Retinal pigment epithelial cell (primary cell): ENCODE data around the gene TMEM86B.

Source experiments
- DNase-seq: peaks from one replicate; pipeline ENCODE4 v3.0.0-alpha.2; 2010; ENCODE audit warnings: low read depth
- H3K4me3 ChIP-seq: 2 replicates; pipeline ENCODE4 v1.5.1; 2011; ENCODE audit warnings: mild to moderate bottlenecking, low read length, control low read depth, moderate library complexity
- CTCF ChIP-seq: conservative IDR thresholded peaks from 2 replicates; pipeline ENCODE4 v1.5.1; 2011; ENCODE audit warnings: low read depth, low read length, control low read depth, inconsistent platforms

Gene TMEM86B

GRCh38 chr19:55270172-55270942, 41.8 kb upstream of the TMEM86B start:
- TF ChIP-seq CTCF, result no peak
- DNase-seq, result no peak
- H3K4me3 ChIP-seq, result no peak overlapping the region

GRCh38 chr19:55269299-55269698, 40.7 kb upstream of the TMEM86B start:
- DNase-seq, result no peak
- no peak for TF ChIP-seq CTCF
- no peak overlapping the region for H3K4me3 ChIP-seq

GRCh38 chr19:55266840-55267239, 38.3 kb upstream of the TMEM86B start:
- H3K4me3 ChIP-seq, result no peak overlapping the region
- no peak for TF ChIP-seq CTCF
- no peak for DNase-seq

- DNase-seq, result no peak
- TF ChIP-seq CTCF, result no peak
- H3K4me3 ChIP-seq, result no peak overlapping the region
These were observed 37.8 kb upstream of the TMEM86B start for GRCh38 chr19:55266404-55266803.

- DNase-seq, result no peak
- TF ChIP-seq CTCF, result no peak
These were observed 37.3 kb upstream of the TMEM86B start for GRCh38 chr19:55265723-55266386.

GRCh38 chr19:55265173-55265572, 36.6 kb upstream of the TMEM86B start:
- no peak overlapping the region for H3K4me3 ChIP-seq
- TF ChIP-seq CTCF, result no peak
- no peak for DNase-seq

More at GRCh38 chr19:55265723-55266386, 37.3 kb upstream of the TMEM86B start:
- no peak overlapping the region for H3K4me3 ChIP-seq

- no peak for DNase-seq
- no peak overlapping the region for H3K4me3 ChIP-seq
- TF ChIP-seq CTCF, result no peak
These were observed 36.0 kb upstream of the TMEM86B start for GRCh38 chr19:55264531-55264930.
